IPS DF 4.7 (cell line): Measurements from ENCODE around the gene NEK7.
"Not testable (repeated sequence)": the region's sequence is repeated elsewhere in the genome, so short reads cannot be mapped to it uniquely, and the experiment has no call there.

Source experiments
- DNase-seq: peaks from one replicate; pipeline ENCODE4 v3.0.0-alpha.2; 2013; ENCODE audit warnings: low spot score; ENCODE audit errors: extremely low read depth

Gene NEK7

DNA sequence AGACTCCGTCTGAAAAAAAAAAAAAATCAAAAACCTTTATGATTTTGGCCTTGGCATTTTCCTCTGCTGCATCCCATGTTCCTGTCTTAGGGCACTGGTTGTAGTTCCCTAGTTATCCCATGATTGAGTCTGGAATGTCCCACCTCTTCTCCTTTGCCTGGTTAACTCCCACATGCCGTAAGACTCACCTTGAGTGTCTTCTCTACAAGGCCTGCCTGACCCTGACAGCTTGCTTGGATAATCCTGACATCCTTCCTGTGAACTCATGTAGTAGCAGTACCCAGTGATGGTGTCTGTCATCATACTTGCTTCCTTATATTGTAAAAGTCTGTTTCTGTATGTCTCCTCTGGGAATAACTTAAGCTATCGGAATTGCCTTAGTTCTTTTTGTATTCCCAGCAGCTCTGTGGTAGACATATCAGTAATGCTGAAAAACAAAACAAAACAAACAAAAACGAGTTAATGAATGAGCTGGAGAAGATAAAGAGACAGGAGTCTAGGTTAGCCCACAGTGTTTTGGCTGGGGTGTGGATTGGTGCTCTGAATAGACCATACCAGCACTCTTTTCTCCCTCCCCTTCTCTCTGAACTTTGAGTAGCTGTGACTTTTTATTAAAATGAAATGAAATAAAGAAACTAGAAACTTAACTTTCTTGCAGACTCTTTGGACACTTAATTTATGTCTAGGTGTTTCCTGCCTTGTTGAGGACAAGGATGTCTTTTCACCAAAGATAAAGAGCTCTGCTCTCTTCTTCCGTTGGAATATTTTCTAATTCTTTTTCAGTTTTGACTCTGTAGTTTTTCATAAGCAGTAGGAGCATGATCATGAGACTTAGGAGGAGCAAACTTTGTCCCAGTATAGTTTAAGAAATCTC, 15.1 kb downstream of the NEK7 start:
- no peak for DNase-seq

DNA sequence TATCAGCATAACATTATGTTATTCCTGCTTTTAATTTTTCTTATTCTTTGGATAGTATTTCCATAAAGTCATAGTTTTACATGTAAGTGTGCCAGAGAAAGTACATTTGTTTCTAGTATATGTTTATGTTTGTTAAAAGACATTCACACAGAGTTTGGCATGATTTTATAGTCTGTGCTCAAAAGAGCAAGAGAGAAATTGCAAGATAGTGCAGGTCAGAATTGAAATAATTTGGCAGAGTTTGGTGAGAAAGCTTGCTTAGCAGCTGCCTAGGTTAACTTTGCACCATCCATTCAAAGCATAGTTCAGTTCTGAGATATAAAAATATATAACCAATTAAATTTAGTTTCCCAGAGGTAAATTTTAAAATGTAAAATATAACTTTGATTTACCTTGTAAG, 17.0 kb downstream of the NEK7 start:
- no peak for DNase-seq

- no peak for DNase-seq
Observed at GRCh38 chr1:198174297-198174696, 17.5 kb downstream of the NEK7 start.

GRCh38 chr1:198175423-198176170, 18.8 kb downstream of the NEK7 start:
- DNase-seq = no peak

GRCh38 chr1:198176179-198176578, 19.4 kb downstream of the NEK7 start:
- DNase-seq = no peak

GRCh38 chr1:198177546-198177945, 20.7 kb downstream of the NEK7 start:
- no peak for DNase-seq

- no peak for DNase-seq
Observed at GRCh38 chr1:198178615-198179014, 21.8 kb downstream of the NEK7 start.

GRCh38 chr1:198179556-198179981, 22.8 kb downstream of the NEK7 start:
- no peak for DNase-seq

GRCh38 chr1:198183605-198184004, 26.8 kb downstream of the NEK7 start:
- no peak for DNase-seq

- no peak for DNase-seq
Observed at GRCh38 chr1:198184516-198184915, 27.7 kb downstream of the NEK7 start.

DNA sequence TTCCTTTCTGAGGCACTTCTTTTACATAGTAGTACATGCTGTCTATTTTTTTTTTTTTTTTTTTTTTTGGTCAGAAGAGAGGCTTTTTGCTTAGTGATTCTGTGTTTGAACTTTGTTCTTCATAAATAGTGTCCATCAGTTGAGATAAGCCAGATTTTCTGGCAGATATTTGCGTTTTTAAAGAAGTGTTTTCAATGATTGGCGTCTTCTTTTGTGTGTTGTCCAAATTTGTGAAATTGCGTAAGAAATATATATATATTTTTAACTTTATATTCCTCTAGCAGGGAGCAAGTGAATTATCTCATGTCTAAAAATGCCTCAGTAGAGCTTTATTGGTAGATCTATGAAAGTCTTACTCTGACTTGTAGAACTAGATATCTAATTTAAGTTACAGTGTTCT, 28.3 kb downstream of the NEK7 start:
- DNase-seq = no peak

DNA sequence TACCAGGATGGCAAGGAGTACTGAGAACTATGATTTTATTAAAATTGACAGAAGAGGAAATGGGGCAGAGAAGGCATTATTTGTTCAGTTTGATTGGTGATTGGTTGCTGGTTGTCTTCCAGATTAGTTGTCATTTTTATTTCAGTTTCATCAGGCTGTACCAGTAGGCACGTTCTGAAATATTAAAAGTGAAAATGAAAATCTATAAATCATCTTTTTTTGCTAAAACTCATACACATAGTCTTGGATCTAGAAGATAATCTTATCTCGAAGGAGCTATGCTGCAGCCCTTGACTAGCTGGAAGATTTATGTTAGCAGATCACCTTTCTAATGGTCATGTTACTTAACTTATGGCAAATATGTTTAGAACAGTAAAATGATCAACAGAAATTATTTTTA, 29.0 kb downstream of the NEK7 start:
- DNase-seq = no peak

GRCh38 chr1:198186916-198187580, 30.2 kb downstream of the NEK7 start:
- DNase-seq = no peak

DNA sequence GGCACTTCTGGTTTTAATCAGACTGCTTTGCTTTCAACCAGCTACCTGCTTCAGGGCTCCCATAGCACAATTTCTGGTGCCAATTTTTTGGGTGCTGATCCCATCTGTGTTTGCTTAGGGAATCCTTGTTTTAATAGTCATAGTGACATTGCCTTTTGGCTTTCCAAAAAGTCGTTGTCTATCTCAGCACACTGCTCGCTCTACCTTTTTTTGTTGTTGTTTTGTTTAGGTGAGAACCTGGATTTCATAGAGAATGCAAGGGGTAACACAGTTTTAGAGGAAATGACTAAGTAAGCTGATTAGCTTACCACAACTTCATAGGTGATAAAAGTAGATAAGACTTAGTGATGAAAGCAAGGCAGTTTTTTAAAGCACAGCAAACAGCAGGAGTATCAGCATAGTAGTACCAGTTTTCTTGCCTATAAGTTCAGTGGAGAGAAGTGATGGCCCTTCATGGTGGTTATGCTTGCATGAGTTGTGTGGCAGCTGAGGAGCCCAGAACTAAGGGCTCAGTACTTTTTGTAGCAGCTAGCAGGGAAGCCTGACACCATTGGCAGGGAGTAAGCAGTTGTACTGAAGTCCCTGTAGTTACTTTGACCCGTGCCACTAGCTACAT, 31.3 kb downstream of the NEK7 start:
- no peak for DNase-seq

DNA sequence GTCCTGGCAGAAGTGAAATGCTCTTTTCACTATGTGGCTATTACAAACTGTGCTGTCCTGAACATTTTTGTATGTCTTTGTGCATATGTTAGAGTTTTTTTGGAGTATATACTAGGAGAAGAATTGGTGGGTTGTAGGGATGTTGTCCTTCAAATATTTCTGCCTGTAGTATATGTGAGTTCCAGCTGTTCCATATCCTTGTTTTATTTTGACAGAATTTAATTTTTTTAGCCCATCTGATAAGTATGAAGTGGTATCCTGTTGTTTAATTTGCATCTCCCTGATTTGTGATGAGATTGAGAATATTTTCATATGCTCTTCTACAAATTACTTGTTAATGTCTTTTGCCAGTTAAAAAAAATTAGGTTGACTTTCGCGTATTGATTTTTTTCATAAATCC, 34.3 kb downstream of the NEK7 start:
- no peak for DNase-seq

DNA sequence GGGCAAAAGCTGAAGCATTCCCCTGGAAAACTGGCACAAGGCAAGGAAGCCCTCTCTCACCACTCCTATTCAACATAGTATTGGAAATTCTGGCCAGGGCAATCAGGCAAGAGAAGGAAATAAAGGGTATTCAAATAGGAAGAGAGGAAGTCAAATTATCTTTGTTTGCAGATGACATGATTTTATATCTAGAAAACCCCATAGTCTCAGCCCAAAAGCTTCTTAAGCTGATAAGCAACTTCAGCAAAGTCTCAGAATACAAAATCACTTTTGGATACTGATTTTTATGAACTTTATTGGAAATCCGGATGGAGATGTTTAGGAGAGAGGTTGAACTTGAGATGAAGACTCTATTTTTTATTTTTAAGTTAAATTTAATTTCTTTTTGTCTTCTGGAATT, 37.1 kb downstream of the NEK7 start:
- not testable (repeated sequence) for DNase-seq

DNA sequence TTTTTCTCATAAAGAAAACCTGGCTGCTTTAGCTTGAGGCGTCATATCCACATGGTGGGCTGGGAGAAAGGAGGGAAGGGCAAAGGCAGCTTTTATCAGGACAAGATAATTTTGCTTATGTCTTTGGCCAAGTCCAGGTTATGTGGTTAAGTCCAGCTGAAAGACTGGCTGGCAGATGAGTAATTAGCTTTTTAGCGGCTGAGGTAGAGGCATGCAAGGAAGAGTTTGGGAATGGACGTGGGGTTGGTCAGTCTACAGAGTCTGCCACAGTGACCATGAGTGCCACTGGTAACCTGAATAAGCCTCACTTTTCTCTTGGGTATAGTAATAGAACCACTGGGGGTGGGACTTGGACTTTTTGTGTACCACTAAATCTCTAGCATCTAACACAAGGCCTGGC, 39.8 kb downstream of the NEK7 start:
- DNase-seq = no peak

DNA sequence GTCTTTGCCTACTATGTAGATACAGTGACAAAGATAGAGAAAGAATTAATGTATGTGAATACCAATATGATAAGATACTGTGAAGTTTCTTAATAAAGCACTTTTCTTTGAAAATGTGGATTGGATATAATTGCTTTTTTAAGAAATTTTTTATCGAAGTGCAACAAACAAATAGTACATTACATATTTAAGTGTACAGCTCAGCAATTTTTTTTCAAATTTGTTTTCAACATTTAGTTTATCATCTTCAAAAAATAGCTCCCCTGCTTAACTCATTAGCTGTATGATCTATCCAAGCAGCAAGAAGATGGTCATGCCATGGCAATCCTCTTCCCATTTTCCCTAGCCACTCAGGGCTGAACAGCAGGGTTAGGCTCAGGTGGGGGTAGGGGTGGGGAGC, 40.5 kb downstream of the NEK7 start:
- DNase-seq = no peak

GRCh38 chr1:198199105-198199504, 42.3 kb downstream of the NEK7 start:
- DNase-seq = no peak

DNA sequence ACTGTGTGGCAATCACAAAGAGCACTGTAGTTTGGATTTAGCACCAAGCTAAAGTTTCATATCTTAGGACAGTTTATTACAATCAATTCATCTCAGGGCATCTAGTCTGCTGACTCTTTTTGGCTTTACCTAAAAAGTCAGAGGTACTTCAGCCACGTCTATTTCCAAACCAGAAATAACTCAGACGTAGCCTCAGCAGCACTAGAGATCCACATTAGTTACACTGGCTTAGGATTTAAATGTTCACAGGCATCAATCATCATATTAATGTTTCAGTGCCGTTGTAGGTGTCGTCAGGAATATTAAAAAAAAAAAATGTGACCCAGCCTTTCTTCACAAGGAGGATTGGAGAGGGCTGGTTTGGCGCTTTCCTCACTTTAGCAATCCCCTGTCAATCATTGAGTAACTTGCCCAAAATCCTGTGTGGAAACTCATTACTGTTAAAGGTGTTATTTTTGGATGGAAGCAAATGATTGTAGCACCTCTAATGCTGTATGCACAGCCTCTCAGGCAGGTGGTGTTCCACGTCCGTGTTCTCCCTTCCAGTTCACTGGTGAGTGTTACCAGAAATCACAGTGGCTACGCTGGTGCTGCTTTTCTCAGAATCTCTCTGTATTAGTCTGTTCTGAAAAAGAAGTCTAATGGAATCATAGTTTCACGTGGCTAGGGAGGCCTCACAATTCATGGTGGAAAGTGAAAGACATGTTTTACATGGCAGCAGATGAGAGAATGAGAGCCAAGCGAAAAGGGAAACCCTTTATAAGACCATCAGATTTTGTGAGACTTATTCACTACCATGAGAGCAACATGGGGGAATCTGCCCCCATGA, 45.4 kb downstream of the NEK7 start:
- DNase-seq = no peak

DNA sequence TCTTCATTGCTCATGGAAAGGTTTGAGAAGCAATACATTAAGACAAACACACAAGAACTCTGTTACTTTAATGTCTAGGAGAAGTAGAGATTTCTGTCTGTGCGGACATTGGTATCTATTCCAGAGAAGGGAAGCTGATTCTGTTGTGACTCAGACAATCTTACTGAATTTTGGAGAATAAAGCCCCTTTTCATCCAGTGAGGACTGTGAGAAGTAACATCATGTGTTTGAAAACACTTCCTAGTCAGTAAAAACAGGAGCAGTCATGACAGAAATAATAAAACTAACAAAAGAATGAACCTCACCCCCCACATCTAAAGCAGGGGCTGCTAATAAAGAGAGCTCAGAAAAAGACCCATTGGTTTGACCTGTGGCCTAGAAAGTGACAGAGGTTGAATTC, 46.6 kb downstream of the NEK7 start:
- no peak for DNase-seq
